B cell (primary cell): ENCODE measurements around the gene CTH. TPM values are rescaled to one million over a fixed set of nuclear protein-coding genes. Genes with fewer than 3 reads are reported as not detected.

Experiments used
- ATAC-seq: fragments of 200-7000 bp; cut with Tn5 transposase; one replicate; pipeline ENCODE4 v1.10.0; 2021; ENCODE audit warnings: low read depth, mild to moderate bottlenecking, moderate number of reproducible peaks, moderate library complexity
- CTCF ChIA-PET: fragments of 350-600 bp; sonication (Branson Sonifier 250); formaldehyde crosslinking; loops from one replicate; lab custom pipeline; 2021; ENCODE audit warnings: antibody characterized with exemption, inconsistent platforms; lab: Charles Lee
- POLR2A ChIA-PET: fragments of 350-600 bp; sonication (Branson Sonifier 250); formaldehyde crosslinking; loops from one replicate; lab custom pipeline; 2021; ENCODE audit warnings: antibody characterized with exemption; lab: Charles Lee
- DNase-seq: peaks from one replicate; pipeline ENCODE4 v3.0.0; 2013
- H2AFZ ChIP-seq: 2 replicates; pipeline ENCODE4 v1.6.1; 2012; ENCODE audit warnings: mild to moderate bottlenecking, low read depth, low read length; ENCODE audit not compliant: insufficient read depth, poor library complexity, severe bottlenecking
- H3K27ac ChIP-seq, 2 donors: 1 replicate in 1 of 2; 2 replicates in 1 of 2; pipeline ENCODE4 v1.5.1; 2012 to 2013; ENCODE audit warnings: low read length in 2 of 2, mild to moderate bottlenecking in 2 of 2, moderate library complexity in 1 of 2
- H3K27me3 ChIP-seq, 4 experiments: fragments of 200-600 bp in 1 of 4; sonication (generic) in 1 of 4; replicated peaks in 1 of 4; 1 replicate in 2 of 4; 2 replicates in 2 of 4; pipeline versions ENCODE4 v1.6.1 to v1.7.0; 2013 to 2016; ENCODE audit warnings: low read length in 3 of 4, mild to moderate bottlenecking in 2 of 4, mixed read lengths in 1 of 4, moderate library complexity in 1 of 4; ENCODE audit not compliant: insufficient read depth in 4 of 4, control insufficient read depth in 3 of 4; ENCODE audit errors: control extremely low read depth in 1 of 4
- H3K36me3 ChIP-seq, 2 experiments: replicated peaks in 1 of 2; 1 replicate in 1 of 2; 2 replicates in 1 of 2; pipeline versions ENCODE4 v1.6.1 to v1.7.1; 2013; ENCODE audit warnings: low read length in 1 of 2; ENCODE audit not compliant: insufficient read depth in 2 of 2, control insufficient read depth in 1 of 2; ENCODE audit errors: control extremely low read depth in 1 of 2, extremely low read depth in 1 of 2
- H3K4me1 ChIP-seq, 2 donors: fragments of 200-600 bp in 1 of 2; sonication (generic) in 1 of 2; 1 replicate in 1 of 2; 2 replicates in 1 of 2; pipeline versions ENCODE4 v1.5.1 to v1.6.1; 2013 to 2017; ENCODE audit warnings: low read length in 2 of 2; ENCODE audit not compliant: control insufficient read depth in 2 of 2, insufficient read depth in 2 of 2
- H3K4me2 ChIP-seq: replicated peaks from 2 replicates; pipeline ENCODE3; 2012; ENCODE audit warnings: mild to moderate bottlenecking, low read depth, low read length; ENCODE audit not compliant: poor library complexity, severe bottlenecking
- H3K4me3 ChIP-seq, 5 experiments: fragments of 200-600 bp in 1 of 5; sonication (generic) in 1 of 5; 1 replicate in 3 of 5; 2 replicates in 2 of 5; pipeline versions ENCODE4 v1.5.1 to v1.7.0; 2011 to 2016; ENCODE audit warnings: low read length in 4 of 5, mild to moderate bottlenecking in 4 of 5, low read depth in 2 of 5, control low read depth in 1 of 5, moderate library complexity in 1 of 5; ENCODE audit not compliant: insufficient read depth in 1 of 5; ENCODE audit errors: control extremely low read depth in 1 of 5, extremely low read depth in 1 of 5
- H3K79me2 ChIP-seq: fragments of 200-600 bp; sonication (generic); one replicate; pipeline ENCODE4 v1.6.0; 2016; ENCODE audit warnings: low read length; ENCODE audit not compliant: control insufficient read depth, insufficient read depth
- H3K9ac ChIP-seq: fragments of 200-600 bp; sonication (generic); 2 replicates; pipeline ENCODE4 v1.6.1; 2017; ENCODE audit warnings: mild to moderate bottlenecking, low read length, moderate library complexity
- H3K9me3 ChIP-seq, 3 donors: one replicate each; pipeline versions ENCODE4 v1.6.1 to v1.7.1; 2013; ENCODE audit warnings: low read length in 2 of 3; ENCODE audit not compliant: control insufficient read depth in 2 of 3, insufficient read depth in 1 of 3; ENCODE audit errors: control extremely low read depth in 1 of 3
- H4K20me1 ChIP-seq: 2 replicates; pipeline ENCODE4 v1.6.0; 2012; ENCODE audit warnings: mild to moderate bottlenecking, low read length; ENCODE audit not compliant: insufficient read depth, control insufficient read depth, poor library complexity, severe bottlenecking
- H3K27ac Mint-ChIP-seq: one replicate; pipeline ENCODE4 v1.8.0; 2021; ENCODE audit warnings: mixed read lengths
- H3K27me3 Mint-ChIP-seq: one replicate; pipeline ENCODE4 v1.8.0; 2021; ENCODE audit warnings: mixed read lengths
- H3K4me1 Mint-ChIP-seq: one replicate; pipeline ENCODE4 v1.8.0; 2021; ENCODE audit warnings: mixed read lengths
- H3K4me3 Mint-ChIP-seq: one replicate; pipeline ENCODE4 v1.8.0; 2021; ENCODE audit warnings: mixed read lengths
- H3K9me3 Mint-ChIP-seq: one replicate; pipeline ENCODE4 v1.8.0; 2022; ENCODE audit warnings: mixed read lengths; ENCODE audit not compliant: insufficient read depth
- EZH2 ChIP-seq: IDR thresholded peaks from 2 replicates; pipeline ENCODE4 v1.6.1; 2012; ENCODE audit warnings: borderline replicate concordance, low read depth, mild to moderate bottlenecking, moderate library complexity, low read length; ENCODE audit not compliant: insufficient read depth, poor library complexity, severe bottlenecking
- WGBS: methylation state at CpG from one replicate; pipeline ENCODE4 v1.1.5; 2013; ENCODE audit warnings: missing lambda C conversion rate; ENCODE audit not compliant: insufficient coverage; 5-methylcytosine and 5-hydroxymethylcytosine counted together
- intact Hi-C: fragments of 100-400 bp; cut with micrococcal nuclease; formaldehyde crosslinking; loops from one replicate; pipeline ENCODE4 v1.10.0; 2022
- polyA minus RNA-seq: library from RNA; depleted of rRNA, polyadenylated mRNA; stranded (reverse); fragments of >200 nt; gene quantifications from 2 replicates; pipeline ENCODE4 v1.2.3, GENCODE V29; 2012
- polyA plus RNA-seq: library from polyadenylated mRNA; depleted of rRNA; stranded (reverse); fragments of >200 nt; gene quantifications from 2 replicates; pipeline ENCODE4 v1.2.3, GENCODE V29; 2012
- total RNA-seq, 2 donors: library from RNA; stranded (reverse); fragments of 120-200 nt in 1 of 2; gene quantifications; 1 replicate in 1 of 2; 2 replicates in 1 of 2; pipeline versions ENCODE4 v1.2.3 to v1.2.4, GENCODE V29; 2013 to 2022
- TF ChIP-seq, protein P1 (sequence below): fragments of 200-600 bp; IDR thresholded peaks from one replicate; pipeline ENCODE4 v1.8.0; 2022; ENCODE audit warnings: antibody characterized with exemption, mild to moderate bottlenecking

The CTH gene
- 3.9 and 4.9 TPM in 2 replicates for total RNA-seq
- 2.8 TPM for total RNA-seq (2013)
- 0.84 and 2.9 TPM in 2 replicates for polyA plus RNA-seq
- 2.5 and 3.2 TPM in 2 replicates for polyA minus RNA-seq

DNA sequence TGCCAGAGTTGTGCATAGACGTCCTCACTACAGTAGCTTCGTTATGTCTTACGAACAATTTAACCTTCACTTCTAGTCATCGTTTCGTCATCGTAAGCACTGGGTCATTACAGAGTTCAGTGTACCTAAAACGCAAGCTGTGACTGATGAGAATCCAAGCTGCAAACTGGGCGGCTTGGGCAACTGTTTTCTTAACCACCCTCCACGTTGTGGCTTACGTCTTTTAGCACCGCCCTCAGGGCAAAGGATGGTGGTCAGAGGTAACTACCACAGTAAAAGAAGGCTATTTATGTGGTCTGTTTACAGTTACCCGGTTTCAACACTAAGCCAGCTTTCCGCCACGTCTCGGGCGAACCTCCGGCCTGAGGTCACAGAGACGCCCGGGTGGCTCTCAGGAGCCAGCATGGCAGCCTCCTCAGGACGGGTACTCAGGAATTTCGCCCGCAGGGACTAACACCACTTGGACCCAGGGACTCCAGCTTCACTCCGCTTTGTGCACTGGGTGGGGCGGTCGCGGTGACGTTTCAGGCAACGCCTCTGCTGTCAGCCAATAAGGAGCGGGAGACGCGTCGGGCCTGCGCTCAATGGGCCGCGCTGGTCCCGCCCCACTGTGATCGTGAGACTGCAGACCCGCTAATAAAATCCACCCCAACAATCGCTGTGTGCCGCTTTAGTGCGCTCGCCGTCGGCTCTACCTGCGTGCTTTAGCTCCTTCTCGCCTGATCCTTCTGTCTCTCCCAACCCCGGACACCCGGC, at the start of gene CTH:
CTH (plus strand) TSS at position 665 of the 756 bp plus-strand sequence. CDS start 148 bp downstream, outside the sequence.
- peak within 1 kb of the TSS; percentile 72 to 98 (median 84) for H3K4me3 ChIP-seq

More for the DNA sequence above, at the start of gene CTH:
- H3K27me3 ChIP-seq = no peaks in the 10 kb centered on the region
- intact Hi-C loops = loop anchor here (1.0 kb wide), 4 partner anchors 56 to 671 kb away; partner anchors contain the start of genes ANKRD13C, LRRC40, SRSF11 and ZRANB2
- peak within 1 kb of the TSS; percentile 90 to 94 for H3K27ac ChIP-seq
- H3K9me3 ChIP-seq = no peaks in the 10 kb centered on the region
- H3K36me3 ChIP-seq = no peaks in the 10 kb centered on the region
- Mint-ChIP-seq H3K4me3 (peak within 1 kb of the TSS; percentile 91), H3K27ac (peak within 1 kb of the TSS; percentile 98), H3K9me3 (no peaks in the 10 kb centered on the region), H3K27me3 (peaks cover 11% of the 10 kb centered on the region), H3K4me1 (peaks cover 24% of the 10 kb centered on the region)
- ChIA-PET POLR2A (interaction anchor here (0.5 to 2.1 kb wide), 5 partner anchors 56 to 205 kb away, joined by 3 to 20 read pairs (median 5); partner anchors contain the start of genes ANKRD13C, LRRC40 and SRSF11), CTCF (interaction anchor here (0.6 to 3.4 kb wide), 3 partner anchors 11 to 670 kb away, joined by 3 to 16 read pairs (median 9); partner anchors contain the start of genes ANKRD13C and ZRANB2)
- WGBS = under 1% methylated on average over 44 of the region's 48 CpGs
- H3K79me2 ChIP-seq = no peaks in the 10 kb centered on the region
- ATAC-seq = peak; percentile 96
- peak within 1 kb of the TSS; percentile 84 for H3K9ac ChIP-seq
- peaks cover 13 to 24% of the 10 kb centered on the region in 2 donors for H3K4me1 ChIP-seq
- DNase-seq = peak; percentile 95
- no peak for TF ChIP-seq EZH2
- TF ChIP-seq, protein P1, sequence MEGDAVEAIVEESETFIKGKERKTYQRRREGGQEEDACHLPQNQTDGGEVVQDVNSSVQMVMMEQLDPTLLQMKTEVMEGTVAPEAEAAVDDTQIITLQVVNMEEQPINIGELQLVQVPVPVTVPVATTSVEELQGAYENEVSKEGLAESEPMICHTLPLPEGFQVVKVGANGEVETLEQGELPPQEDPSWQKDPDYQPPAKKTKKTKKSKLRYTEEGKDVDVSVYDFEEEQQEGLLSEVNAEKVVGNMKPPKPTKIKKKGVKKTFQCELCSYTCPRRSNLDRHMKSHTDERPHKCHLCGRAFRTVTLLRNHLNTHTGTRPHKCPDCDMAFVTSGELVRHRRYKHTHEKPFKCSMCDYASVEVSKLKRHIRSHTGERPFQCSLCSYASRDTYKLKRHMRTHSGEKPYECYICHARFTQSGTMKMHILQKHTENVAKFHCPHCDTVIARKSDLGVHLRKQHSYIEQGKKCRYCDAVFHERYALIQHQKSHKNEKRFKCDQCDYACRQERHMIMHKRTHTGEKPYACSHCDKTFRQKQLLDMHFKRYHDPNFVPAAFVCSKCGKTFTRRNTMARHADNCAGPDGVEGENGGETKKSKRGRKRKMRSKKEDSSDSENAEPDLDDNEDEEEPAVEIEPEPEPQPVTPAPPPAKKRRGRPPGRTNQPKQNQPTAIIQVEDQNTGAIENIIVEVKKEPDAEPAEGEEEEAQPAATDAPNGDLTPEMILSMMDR = no peak
- H2AFZ ChIP-seq = peak within 1 kb of the TSS; percentile 99
- peak within 1 kb of the TSS; percentile 100 for H3K4me2 ChIP-seq
- no peaks in the 10 kb centered on the region for H4K20me1 ChIP-seq
